PC-3 (cell line): Measurements from ENCODE around the gene IRF1. TPM values are rescaled to one million over a fixed set of nuclear protein-coding genes. Genes with fewer than 3 reads are reported as not detected.
"Not testable (repeated sequence)": the region's sequence is repeated elsewhere in the genome, so short reads cannot be mapped to it uniquely, and the experiment has no call there.

Experiments used
- ATAC-seq: fragments of 200-7000 bp; cut with Tn5 transposase; 2 replicates; pipeline ENCODE4 v1.9.1; 2020; ENCODE audit warnings: mild to moderate bottlenecking, moderate library complexity
- BruUV-seq: library from RNA; stranded (reverse); fragments of 400-500 nt; replicated peaks from 2 replicates; lab custom pipeline; 2021; lab: Mats Ljungman, UMichigan
- CTCF ChIA-PET: fragments of 300-600 bp; sonication (Branson Sonifier 250); formaldehyde crosslinking; loops from one replicate; lab custom pipeline; 2022; ENCODE audit warnings: antibody characterized with exemption; lab: Charles Lee
- POLR2A ChIA-PET: fragments of 300-600 bp; sonication (Branson Sonifier 250); formaldehyde crosslinking; loops from one replicate; lab custom pipeline; 2022; ENCODE audit warnings: antibody characterized with exemption; ENCODE audit not compliant: unreplicated experiment; lab: Charles Lee
- DNase-seq: peaks from one replicate; pipeline ENCODE4 v3.0.0-alpha.2; 2015
- H2AFZ ChIP-seq: fragments of 300-600 bp; sonication (generic); 2 replicates; pipeline ENCODE4 v1.6.0; 2016; ENCODE audit warnings: antibody characterized with exemption, low read length
- H3F3A ChIP-seq: fragments of 300-600 bp; sonication (generic); one replicate; pipeline ENCODE4 v1.6.0; 2017; ENCODE audit warnings: antibody characterized with exemption, low read length, control low read depth, mild to moderate bottlenecking; ENCODE audit not compliant: unreplicated experiment
- H3K27ac ChIP-seq: fragments of 300-600 bp; sonication (generic); 2 replicates; pipeline ENCODE4 v1.5.1; 2016; ENCODE audit warnings: mild to moderate bottlenecking, low read length
- H3K27me3 ChIP-seq: fragments of 300-600 bp; sonication (generic); 2 replicates; pipeline ENCODE4 v1.6.1; 2016; ENCODE audit warnings: low read length, mixed read lengths
- H3K36me3 ChIP-seq: fragments of 300-600 bp; sonication (generic); 2 replicates; pipeline ENCODE4 v1.6.1; 2016; ENCODE audit warnings: low read depth, mixed run types, low read length, mixed read lengths
- H3K4me1 ChIP-seq: fragments of 300-600 bp; sonication (generic); 2 replicates; pipeline ENCODE4 v1.5.1; 2016; ENCODE audit warnings: low read length; ENCODE audit not compliant: insufficient read depth
- H3K4me2 ChIP-seq: fragments of 300-600 bp; sonication (generic); 2 replicates; pipeline ENCODE4 v1.6.0; 2016; ENCODE audit warnings: low read length
- H3K4me3 ChIP-seq: fragments of 300-600 bp; sonication (generic); 2 replicates; pipeline ENCODE4 v1.5.1; 2016; ENCODE audit warnings: mild to moderate bottlenecking, low read length, mixed read lengths
- H3K79me2 ChIP-seq: fragments of 300-600 bp; sonication (generic); 2 replicates; pipeline ENCODE4 v1.6.1; 2017; ENCODE audit warnings: low read length, mixed read lengths
- H3K9ac ChIP-seq: fragments of 300-600 bp; sonication (generic); 2 replicates; pipeline ENCODE4 v1.6.0; 2016; ENCODE audit warnings: mild to moderate bottlenecking, low read length
- H3K9me2 ChIP-seq: fragments of 300-600 bp; sonication (generic); replicated peaks from 2 replicates; pipeline ENCODE4 v1.6.1; 2016; ENCODE audit warnings: mixed run types, low read length, mixed read lengths
- H3K9me3 ChIP-seq: fragments of 300-600 bp; sonication (generic); 2 replicates; pipeline ENCODE4 v1.6.1; 2016; ENCODE audit warnings: low read length, mixed read lengths
- H4K20me1 ChIP-seq: fragments of 300-600 bp; sonication (generic); 2 replicates; pipeline ENCODE4 v1.6.1; 2016; ENCODE audit warnings: low read length, mixed read lengths
- EZH2 ChIP-seq: fragments of 300-600 bp; sonication (generic); IDR thresholded peaks from one replicate; pipeline ENCODE4 v1.6.1; 2017; ENCODE audit warnings: antibody characterized with exemption, mild to moderate bottlenecking, low read length; ENCODE audit not compliant: unreplicated experiment
- EZH2phosphoT487 ChIP-seq: fragments of 300-600 bp; sonication (generic); IDR thresholded peaks from 2 replicates; pipeline ENCODE4 v1.6.1; 2018; ENCODE audit warnings: mild to moderate bottlenecking, antibody characterized with exemption, low read length, borderline replicate concordance
- intact Hi-C: fragments of 100-400 bp; cut with micrococcal nuclease; formaldehyde crosslinking; loops from 2 replicates; pipeline ENCODE4 v1.9.0; 2023
- total RNA-seq: library from RNA; depleted of rRNA; stranded (reverse); fragments of >200 nt; gene quantifications from 2 replicates; pipeline ENCODE4 v1.2.3, GENCODE V29; 2014
- TF ChIP-seq, protein P1 (sequence below): fragments of 300-600 bp; sonication (generic); conservative IDR thresholded peaks from 2 replicates; pipeline ENCODE4 v1.5.1; 2017; ENCODE audit warnings: antibody characterized with exemption, low read depth, mild to moderate bottlenecking, low read length

IRF1 gene
- total RNA-seq, 1 experiment from 2014 or later: 21.1 TPM

DNA sequence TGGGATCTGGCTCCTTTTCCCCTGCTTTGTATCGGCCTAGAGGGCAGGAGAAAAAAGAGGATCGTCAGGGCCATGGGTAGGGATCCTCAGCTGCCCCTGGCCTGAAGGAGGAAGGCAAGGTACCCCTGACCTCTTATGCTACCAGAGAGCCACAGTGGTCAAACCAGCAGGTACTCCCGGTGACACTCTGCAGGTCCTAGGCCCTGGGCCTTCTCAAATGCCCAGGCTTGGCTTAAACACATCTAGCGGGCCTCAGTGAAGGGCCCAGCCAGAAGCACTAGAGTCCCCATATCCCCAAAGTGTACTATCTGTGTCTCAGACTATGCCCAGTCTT, 3.5 kb downstream of the IRF1 start:
- no TSS peak for BruUV-seq
- H3K36me3 ChIP-seq: peaks cover 48% of the 10 kb centered on the region
- no peak for ATAC-seq
- no peak overlapping the region for H3K27ac ChIP-seq
- no peaks in the 10 kb centered on the region for H3K27me3 ChIP-seq
- H4K20me1 ChIP-seq: peaks cover 31% of the 10 kb centered on the region
- ChIA-PET CTCF (no interaction called here), POLR2A (no interaction called here)
- intact Hi-C loops: no loop called here
- no peak for DNase-seq
- no peak overlapping the region for H2AFZ ChIP-seq
- TF ChIP-seq, protein P1, sequence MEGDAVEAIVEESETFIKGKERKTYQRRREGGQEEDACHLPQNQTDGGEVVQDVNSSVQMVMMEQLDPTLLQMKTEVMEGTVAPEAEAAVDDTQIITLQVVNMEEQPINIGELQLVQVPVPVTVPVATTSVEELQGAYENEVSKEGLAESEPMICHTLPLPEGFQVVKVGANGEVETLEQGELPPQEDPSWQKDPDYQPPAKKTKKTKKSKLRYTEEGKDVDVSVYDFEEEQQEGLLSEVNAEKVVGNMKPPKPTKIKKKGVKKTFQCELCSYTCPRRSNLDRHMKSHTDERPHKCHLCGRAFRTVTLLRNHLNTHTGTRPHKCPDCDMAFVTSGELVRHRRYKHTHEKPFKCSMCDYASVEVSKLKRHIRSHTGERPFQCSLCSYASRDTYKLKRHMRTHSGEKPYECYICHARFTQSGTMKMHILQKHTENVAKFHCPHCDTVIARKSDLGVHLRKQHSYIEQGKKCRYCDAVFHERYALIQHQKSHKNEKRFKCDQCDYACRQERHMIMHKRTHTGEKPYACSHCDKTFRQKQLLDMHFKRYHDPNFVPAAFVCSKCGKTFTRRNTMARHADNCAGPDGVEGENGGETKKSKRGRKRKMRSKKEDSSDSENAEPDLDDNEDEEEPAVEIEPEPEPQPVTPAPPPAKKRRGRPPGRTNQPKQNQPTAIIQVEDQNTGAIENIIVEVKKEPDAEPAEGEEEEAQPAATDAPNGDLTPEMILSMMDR: no peak
- TF ChIP-seq EZH2 (no peak), EZH2phosphoT487 (no peak)
- H3K9ac ChIP-seq: no peak overlapping the region
- H3K9me3 ChIP-seq: no peaks in the 10 kb centered on the region
- peaks cover 27% of the 10 kb centered on the region for H3K4me1 ChIP-seq
- no peak overlapping the region for H3K4me3 ChIP-seq
- no peak overlapping the region for H3K4me2 ChIP-seq
- no peaks in the 10 kb centered on the region for H3K9me2 ChIP-seq
- H3K79me2 ChIP-seq: peaks cover 36% of the 10 kb centered on the region
- no peaks in the 10 kb centered on the region for H3F3A ChIP-seq

DNA sequence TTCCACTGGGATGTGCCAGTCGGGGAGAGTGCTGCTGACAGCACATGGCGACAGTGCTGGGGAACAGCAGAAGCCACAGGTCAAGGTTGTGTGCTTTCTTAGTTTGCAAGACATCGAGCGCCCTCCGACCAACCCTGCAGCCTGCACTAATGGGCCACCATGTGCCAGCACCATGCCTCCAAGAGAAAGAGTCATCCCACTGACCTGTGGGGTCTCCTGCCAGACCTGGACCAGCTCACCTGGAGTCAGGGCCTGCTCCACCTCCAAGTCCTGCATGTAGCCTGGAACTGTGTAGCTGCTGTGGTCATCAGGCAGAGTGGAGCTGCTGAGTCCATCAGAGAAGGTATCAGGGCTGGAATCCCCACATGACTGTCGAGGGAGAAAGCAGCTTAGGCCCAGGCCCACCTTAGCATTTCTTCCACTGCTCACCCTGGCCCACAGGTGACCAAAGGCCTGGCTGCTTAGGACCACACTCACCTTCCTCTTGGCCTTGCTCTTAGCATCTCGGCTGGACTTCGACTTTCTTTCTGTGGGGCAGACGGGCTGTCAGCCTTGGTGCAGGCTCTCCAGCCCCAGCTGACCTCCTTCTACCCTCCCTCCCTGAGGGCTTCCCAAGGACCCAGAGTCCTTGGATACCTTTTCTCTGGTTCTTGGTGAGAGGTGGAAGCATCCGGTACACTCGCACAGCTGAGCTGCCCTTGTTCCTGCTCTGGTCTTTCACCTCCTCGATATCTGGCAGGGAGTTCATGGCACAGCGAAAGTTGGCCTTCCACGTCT, 4.1 kb downstream of the IRF1 start:
- POLR2A ChIA-PET: no interaction called here
- Histone ChIP-seq H3K27ac (no peak overlapping the region), H3K9ac (no peak overlapping the region), H2AFZ (no peak overlapping the region), H3K79me2 (peaks cover 36% of the 10 kb centered on the region), H3K27me3 (no peaks in the 10 kb centered on the region), H3K36me3 (peaks cover 48% of the 10 kb centered on the region), H3K4me2 (no peak overlapping the region), H3K4me3 (no peak overlapping the region), H4K20me1 (peaks cover 31% of the 10 kb centered on the region), H3K4me1 (peaks cover 22% of the 10 kb centered on the region), H3K9me3 (no peaks in the 10 kb centered on the region), H3K9me2 (no peaks in the 10 kb centered on the region), H3F3A (no peaks in the 10 kb centered on the region)
- CTCF ChIA-PET: no interaction called here
- no peak for DNase-seq
- intact Hi-C loops: no loop called here
- TF ChIP-seq EZH2 (no peak), EZH2phosphoT487 (no peak)
- TF ChIP-seq, protein P1: no peak
- BruUV-seq: no TSS peak
- ATAC-seq: no peak

DNA sequence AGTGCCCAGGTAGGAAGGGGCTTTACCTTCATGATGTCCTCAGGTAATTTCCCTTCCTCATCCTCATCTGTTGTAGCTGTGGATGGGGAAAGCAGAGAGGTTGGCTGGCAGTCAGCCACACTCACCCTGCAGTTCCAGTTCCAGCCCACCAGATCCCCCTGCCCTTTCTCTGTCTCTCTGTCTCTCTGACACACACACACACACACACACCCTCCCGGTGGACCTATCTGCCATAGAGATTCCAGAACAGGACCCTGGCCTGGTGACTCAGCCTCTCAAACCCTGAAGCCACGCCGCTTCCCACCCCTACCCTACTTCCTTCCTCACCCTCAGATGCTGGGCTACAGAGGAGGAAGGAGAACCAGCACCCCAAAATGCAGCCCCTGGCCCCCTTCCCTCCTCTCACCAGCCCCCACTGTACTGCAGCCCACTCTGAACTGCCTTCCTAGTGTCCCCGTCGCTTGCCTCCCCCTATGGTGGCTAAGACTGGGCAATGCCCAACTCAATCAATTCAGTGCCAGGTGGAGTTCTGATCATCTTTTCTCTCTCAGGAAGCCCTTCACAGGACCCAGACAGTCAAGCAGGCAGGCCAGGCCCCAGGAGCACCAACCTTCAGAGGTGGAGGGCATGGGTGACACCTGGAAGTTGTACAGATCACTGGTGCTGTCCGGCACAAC, 4.8 kb downstream of the IRF1 start:
- H3F3A ChIP-seq: no peaks in the 10 kb centered on the region
- H2AFZ ChIP-seq: no peak overlapping the region
- TF ChIP-seq, protein P1: no peak
- TF ChIP-seq EZH2phosphoT487 (no peak), EZH2 (no peak)
- no peak for DNase-seq
- BruUV-seq: no TSS peak
- no peak overlapping the region for H3K27ac ChIP-seq
- H3K36me3 ChIP-seq: peaks cover 48% of the 10 kb centered on the region
- intact Hi-C loops: no loop called here
- H4K20me1 ChIP-seq: peaks cover 31% of the 10 kb centered on the region
- no peaks in the 10 kb centered on the region for H3K9me3 ChIP-seq
- H3K4me3 ChIP-seq: no peak overlapping the region
- peaks cover 36% of the 10 kb centered on the region for H3K79me2 ChIP-seq
- H3K9ac ChIP-seq: no peak overlapping the region
- no peaks in the 10 kb centered on the region for H3K27me3 ChIP-seq
- ChIA-PET CTCF (no interaction called here), POLR2A (no interaction called here)
- H3K9me2 ChIP-seq: no peaks in the 10 kb centered on the region
- no peak for ATAC-seq
- peaks cover 17% of the 10 kb centered on the region for H3K4me1 ChIP-seq
- no peak overlapping the region for H3K4me2 ChIP-seq

DNA sequence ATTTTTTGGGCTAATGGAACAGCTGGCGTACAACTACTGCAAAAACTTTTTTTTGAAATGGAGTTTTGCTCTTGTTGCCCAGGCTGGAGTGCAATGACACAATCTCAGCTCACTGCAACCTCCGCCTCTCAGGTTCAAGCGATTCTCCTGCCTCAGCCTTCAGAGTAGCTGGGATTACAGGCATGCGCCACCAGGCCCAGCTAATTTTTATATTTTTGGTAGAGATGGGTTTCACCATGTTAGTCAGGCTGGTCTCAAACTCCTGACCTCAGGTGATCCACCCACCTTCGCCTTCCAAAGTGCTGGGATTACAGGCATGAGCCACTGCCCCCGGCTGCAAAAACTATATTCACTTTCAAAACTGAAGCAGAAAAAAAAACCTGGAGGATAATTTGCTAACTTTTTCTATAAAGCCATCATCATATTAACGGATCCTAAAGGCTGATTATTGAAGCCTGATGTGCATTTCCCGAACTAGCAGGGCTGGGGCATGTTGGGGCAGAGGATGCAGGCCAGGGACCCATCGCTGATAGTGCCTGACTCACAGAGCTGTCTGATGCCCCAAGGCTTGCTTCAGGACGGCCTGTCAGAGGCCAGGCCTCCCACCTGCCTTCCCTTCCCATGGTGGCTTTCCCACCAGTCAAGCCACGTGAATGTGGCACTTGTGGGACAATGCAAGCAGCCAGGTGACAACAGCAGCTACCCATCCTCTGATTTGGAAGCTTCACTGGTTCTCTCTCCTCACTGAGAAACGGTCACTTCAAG, 5.5 kb downstream of the IRF1 start:
- Histone ChIP-seq H3K4me1 (peaks cover 17% of the 10 kb centered on the region), H3K36me3 (peaks cover 48% of the 10 kb centered on the region), H3K79me2 (peaks cover 32% of the 10 kb centered on the region), H4K20me1 (peaks cover 31% of the 10 kb centered on the region)
- H3K4me2 ChIP-seq, H2AFZ ChIP-seq, intact Hi-C loops, H3K9me2 ChIP-seq, CTCF ChIA-PET, H3K27ac ChIP-seq, BruUV-seq, DNase-seq, POLR2A ChIA-PET, H3K9ac ChIP-seq, H3K9me3 ChIP-seq, H3K27me3 ChIP-seq, ATAC-seq, H3K4me3 ChIP-seq, H3F3A ChIP-seq: not testable (repeated sequence)
